HG02970 (cell line): Measurements from ENCODE around the gene SFRP4.

Experiments
- ATAC-seq: cut with Tn5 transposase; IDR thresholded peaks from one replicate; pipeline ENCODE4 v1.9.1; 2021; ENCODE audit warnings: mild to moderate bottlenecking, moderate library complexity, moderate number of reproducible peaks; ENCODE audit not compliant: unreplicated experiment, low FRiP score

The SFRP4 gene

GRCh38 chr7:37927773-37928444, 11.3 kb upstream of the SFRP4 start:
- no peak for ATAC-seq

GRCh38 chr7:37925620-37926019, 9.0 kb upstream of the SFRP4 start:
- ATAC-seq: no peak

- no peak for ATAC-seq
Measured at GRCh38 chr7:37924491-37925041, 7.9 kb upstream of the SFRP4 start.

GRCh38 chr7:37923996-37924395, 7.4 kb upstream of the SFRP4 start:
- ATAC-seq: no peak

GRCh38 chr7:37921876-37922275, 5.3 kb upstream of the SFRP4 start:
- no peak for ATAC-seq

- ATAC-seq: no peak
Measured at GRCh38 chr7:37920849-37921805, 4.5 kb upstream of the SFRP4 start.

GRCh38 chr7:37920305-37920848, 3.8 kb upstream of the SFRP4 start, which contains the start of gene EPDR1:
TSS of gene EPDR1 (plus strand) at chr7:37920640. CDS start at chr7:37920940, 300 bp downstream.
- ATAC-seq: no peak

GRCh38 chr7:37918526-37918925, 1.9 kb upstream of the SFRP4 start:
- ATAC-seq: no peak

GRCh38 chr7:37916017-37916672, 472 bp downstream of the SFRP4 start:
- no peak for ATAC-seq

GRCh38 chr7:37915438-37915837, 1.2 kb downstream of the SFRP4 start:
- no peak for ATAC-seq

GRCh38 chr7:37912756-37913155, 3.9 kb downstream of the SFRP4 start:
- ATAC-seq: no peak

GRCh38 chr7:37908221-37908788, 8.3 kb downstream of the SFRP4 start:
- no peak for ATAC-seq

- no peak for ATAC-seq
Measured at GRCh38 chr7:37901890-37902524, 14.6 kb downstream of the SFRP4 start.

GRCh38 chr7:37901236-37901827, 15.3 kb downstream of the SFRP4 start:
- ATAC-seq: no peak

- no peak for ATAC-seq
Measured at GRCh38 chr7:37899712-37900247, 16.8 kb downstream of the SFRP4 start.

- ATAC-seq: no peak
Measured at GRCh38 chr7:37894671-37895070, 21.9 kb downstream of the SFRP4 start.

GRCh38 chr7:37893359-37893758, 23.3 kb downstream of the SFRP4 start:
- no peak for ATAC-seq

- no peak for ATAC-seq
Measured at GRCh38 chr7:37882086-37882485, 34.5 kb downstream of the SFRP4 start.
